Stimulated activated CD4-positive, alpha-beta T cell treated with anti-CD3 and anti-CD28 coated beads, Interleukin-12 subunit alpha, Interleukin-12 subunit beta, amount 100 ng/mL, for 4 hours (primary cell): Measurements from ENCODE around the gene C1QTNF3.
"Not testable (repeated sequence)": the region's sequence is repeated elsewhere in the genome, so short reads cannot be mapped to it uniquely, and the experiment has no call there.

Experiments used
- DNase-seq: peaks from one replicate; pipeline ENCODE4 v3.0.0-alpha.2; 2020

C1QTNF3 gene, protein sequence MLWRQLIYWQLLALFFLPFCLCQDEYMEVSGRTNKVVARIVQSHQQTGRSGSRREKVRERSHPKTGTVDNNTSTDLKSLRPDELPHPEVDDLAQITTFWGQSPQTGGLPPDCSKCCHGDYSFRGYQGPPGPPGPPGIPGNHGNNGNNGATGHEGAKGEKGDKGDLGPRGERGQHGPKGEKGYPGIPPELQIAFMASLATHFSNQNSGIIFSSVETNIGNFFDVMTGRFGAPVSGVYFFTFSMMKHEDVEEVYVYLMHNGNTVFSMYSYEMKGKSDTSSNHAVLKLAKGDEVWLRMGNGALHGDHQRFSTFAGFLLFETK

DNA sequence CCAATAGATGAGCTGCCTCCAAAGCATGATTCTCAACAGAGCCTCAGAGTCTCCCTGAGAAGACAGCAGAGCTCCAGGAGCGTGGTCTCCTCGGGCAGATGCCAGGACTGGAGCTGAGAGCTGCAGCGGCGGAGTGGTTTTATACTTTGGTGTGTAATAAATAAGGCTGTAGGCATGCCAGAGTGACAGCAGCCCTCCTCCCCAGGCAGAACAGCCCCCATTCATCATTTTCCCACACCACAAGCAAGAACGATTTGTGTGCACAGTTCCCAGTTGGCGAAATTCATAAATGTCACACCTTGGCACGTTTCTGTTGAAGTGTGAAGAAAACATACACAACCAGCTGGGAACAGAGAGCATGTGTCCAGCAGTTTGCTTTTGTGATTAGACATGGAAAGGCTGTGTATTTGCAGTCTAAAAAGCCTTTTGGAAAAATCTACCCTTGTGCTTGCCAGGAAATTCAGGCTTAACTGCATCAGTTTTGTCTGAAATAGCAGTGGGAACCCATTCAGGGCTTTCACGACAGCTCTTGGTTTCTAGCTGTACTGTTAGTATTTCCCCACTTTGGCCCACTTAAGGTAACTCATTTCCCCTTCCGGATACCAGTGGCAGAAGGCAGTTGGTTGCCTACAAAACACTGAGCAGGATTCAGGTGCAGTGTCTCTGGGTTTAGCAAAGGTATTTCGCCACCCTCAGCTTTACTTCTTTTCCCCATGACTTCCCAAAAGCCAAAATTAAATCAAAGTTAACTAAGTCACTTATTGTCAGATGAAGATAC lies at the start of gene C1QTNF3:
Gene C1QTNF3, minus strand, starts transcription at position 115 of the 778 bp plus-strand sequence. Its CDS starts 88 bp downstream, at position 27.
- no peak for DNase-seq

DNA sequence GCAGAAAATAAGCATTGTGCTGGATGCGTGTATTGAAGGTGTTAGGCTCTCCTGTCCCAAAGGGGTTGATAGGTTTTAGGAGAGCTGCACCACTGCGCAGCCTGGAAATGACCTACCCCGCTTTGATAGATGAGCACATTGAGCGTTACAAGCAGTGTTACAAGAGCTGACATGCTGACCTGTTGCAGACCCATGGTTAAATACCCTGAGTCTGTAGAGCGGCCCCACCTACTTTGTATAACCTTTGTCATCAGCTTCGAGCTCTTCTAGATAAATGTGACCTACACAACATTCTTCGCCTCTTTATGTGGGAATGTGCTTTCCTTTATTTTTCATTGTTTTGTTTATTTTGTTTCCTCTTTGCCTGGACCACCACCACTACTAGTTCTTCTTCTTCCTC lies 48.0 kb upstream of the C1QTNF3 start:
- DNase-seq: not testable (repeated sequence)

DNA sequence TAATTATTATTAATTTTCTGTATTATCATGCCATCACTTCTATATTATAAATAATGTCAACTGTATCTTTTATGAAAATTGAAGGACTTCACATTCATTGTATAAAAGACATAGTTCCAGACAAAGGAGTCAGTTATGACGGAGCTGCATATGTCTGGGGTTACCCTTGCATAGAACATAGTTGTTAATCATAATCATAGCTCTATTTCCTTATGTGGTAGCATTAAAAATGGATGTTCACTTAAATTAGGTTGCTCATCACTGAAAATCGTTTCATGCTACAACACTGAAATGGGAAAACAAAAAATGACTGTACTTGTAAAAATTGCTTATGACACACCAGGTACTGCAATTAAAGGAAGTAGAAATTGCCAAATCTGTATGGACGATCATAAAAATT lies 46.8 kb upstream of the C1QTNF3 start:
- DNase-seq: not testable (repeated sequence)

DNA sequence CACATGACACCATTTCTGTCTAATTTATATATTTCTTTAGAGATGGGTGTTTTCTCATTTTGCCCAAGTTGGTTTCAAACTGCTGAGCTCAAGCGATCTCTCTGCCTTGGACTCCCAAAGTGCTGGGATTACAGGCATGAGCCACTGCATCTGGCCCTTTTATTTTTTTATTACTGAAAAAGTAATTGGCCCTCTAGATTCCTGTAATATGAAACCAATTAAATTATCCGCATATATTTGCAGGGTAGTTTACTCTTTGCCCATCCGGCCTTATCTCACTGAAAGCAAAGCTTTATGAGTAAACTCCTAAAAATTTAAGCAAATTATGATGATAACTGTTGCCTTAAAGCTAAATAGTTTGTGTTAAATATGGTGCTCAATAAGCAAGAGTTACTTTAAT lies 44.7 kb upstream of the C1QTNF3 start:
- not testable (repeated sequence) for DNase-seq

DNA sequence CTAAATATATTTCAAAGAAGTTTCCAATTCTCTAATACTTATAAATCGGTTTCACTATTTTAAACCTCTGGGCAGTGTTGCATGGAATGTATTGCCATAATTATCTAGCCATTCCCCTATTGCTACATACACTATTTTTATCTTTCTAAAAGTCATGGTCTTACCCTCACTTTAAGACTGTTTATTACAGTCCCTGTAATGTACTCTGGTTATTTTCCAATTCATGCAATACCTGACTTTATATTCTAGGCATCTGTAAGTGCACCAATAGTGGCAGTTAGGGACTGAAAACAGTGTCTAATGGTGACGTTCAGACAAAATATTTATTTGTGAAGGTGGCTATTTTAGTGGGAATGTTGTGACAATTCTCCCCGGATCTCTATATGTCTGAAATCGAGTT lies 40.9 kb upstream of the C1QTNF3 start:
- DNase-seq: not testable (repeated sequence)

DNA sequence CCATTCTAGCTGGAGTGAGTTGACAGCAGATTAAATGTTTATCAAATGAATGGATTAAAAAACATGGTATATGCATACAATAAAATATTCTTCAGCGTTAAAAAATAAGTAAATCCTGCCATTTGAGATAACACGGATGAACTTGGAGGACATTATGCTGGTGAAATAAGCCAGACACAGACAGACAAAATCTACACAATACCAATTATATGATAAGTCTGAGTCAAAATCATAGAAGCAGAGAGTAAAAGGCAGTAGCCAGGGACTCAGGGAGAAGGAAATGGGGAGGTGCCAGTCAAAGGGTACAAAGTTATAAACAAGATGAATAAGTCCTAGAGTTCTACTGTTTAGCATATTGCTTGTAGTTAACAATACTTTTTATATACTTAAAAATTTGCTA lies 36.5 kb upstream of the C1QTNF3 start:
- DNase-seq: not testable (repeated sequence)

DNA sequence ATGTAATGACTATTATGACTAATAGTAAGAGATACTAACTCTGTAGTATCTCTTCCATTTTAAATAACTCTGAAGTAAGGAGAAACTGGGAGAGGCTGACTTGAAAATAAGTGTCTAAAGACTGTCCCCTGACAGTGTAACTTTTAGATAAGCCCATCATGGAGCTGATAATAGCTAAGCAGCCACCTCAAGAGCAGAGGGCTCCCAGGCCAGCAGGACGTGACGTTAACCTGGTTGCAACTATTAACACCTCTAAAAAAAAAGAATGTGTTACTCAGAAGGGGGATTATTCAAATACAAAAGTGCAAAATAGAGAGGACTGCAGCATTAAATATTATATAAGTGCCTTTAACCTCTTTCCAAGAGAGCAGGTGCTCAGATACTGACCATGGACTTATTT lies 34.6 kb upstream of the C1QTNF3 start:
- not testable (repeated sequence) for DNase-seq

DNA sequence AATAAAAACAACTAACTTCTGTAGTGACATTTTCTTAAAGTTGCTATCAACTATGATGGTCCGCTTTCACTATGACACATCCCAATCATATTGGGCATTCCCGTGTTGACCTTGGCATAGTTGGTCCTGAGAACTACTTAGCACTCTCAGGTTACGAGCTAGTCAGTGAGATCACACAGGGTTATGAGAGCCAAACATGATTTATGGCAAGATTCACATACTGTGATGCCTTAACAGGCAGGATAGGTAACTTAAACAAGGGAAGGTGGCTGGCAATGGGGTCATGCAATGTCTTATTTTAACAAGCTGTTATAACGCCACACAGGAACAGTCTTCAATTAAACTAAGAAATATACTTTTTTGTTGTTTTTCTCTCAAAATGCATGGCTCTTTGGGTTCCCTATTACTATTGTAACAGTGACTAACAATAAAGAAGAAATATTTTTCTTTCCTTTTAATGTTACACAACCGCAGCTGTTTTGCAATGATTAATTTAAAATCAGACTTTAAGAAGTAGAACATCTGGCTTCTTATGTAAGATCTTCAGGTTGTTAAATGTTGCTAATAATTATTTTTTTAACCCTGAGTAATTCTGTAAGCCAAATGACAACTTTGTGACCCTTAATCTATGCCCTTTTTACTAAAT lies 33.8 kb upstream of the C1QTNF3 start:
- not testable (repeated sequence) for DNase-seq

DNA sequence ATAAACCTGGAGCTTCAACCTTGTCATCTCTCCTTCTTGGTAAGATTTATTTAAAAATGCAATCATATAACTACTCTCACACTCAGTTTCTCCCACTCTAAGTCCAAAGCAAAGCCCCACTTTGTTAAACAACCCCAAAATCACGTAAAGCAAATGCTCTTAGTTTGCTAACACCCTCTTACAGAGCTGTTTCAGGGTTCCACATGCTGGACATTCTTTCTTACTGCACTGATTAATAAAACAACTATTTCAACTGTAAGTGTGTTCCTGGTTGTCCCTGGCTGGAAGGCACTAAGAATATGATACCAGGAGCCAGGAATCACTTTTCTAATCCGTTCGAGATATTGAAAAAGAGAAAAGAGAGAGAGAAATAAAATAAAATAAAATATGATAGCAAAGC lies 31.5 kb upstream of the C1QTNF3 start:
- DNase-seq: not testable (repeated sequence)

DNA sequence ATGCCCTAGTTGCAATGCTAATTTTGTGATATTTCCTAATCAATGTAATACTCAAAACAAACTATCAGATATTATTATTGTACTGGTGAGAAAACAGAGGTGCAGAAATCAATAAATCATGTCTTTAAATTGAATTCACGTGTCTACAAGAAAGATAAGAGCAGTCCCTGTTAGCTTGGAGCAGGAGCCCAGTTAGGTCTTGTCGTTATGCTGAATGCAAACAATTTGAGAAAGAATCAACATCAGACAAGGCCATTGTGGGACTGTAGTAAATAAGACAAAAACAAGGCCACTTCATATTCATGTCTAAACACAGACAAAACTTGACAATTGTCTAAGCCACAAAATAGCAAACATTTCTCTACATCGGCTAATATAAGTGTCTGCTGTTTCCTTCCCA lies 31.1 kb upstream of the C1QTNF3 start:
- DNase-seq: not testable (repeated sequence)

DNA sequence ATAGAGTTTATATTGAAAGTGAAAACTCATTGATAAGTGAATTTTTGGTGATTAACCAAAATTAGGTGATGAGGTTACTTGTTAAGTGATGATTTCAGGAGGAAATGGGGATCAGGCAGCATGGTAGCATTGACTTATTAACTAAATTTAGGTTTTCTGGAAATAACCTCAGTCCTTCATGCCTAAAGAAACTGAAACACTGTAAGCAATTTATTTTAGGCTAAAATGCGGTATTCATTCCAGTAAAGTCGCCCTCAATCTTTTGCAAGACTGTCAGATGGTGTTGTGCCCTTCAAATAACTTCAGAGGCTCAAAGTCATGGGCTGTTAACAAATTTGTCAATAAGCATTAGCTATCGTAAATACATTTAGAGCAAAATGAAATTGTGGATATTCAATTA lies 27.6 kb upstream of the C1QTNF3 start:
- DNase-seq: not testable (repeated sequence)

DNA sequence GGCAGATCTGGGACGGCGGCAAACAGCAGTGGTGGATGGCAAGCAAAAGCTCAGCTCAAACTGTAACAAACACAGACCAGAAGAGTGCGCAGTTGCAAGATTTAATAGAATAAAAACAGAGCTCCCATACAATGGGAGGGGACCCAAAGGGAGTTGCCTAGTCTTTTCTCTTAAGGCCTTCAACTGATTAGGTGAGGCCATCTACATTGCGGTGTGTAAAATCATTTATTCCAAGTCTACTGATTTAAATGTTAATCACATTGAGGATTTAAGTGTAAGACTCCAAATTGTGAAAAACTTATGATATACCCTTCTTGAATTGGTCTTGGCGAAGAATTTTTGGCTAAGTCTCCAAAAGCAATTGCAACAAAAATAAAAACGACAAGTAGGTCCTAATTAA lies 21.6 kb upstream of the C1QTNF3 start:
- no peak for DNase-seq

DNA sequence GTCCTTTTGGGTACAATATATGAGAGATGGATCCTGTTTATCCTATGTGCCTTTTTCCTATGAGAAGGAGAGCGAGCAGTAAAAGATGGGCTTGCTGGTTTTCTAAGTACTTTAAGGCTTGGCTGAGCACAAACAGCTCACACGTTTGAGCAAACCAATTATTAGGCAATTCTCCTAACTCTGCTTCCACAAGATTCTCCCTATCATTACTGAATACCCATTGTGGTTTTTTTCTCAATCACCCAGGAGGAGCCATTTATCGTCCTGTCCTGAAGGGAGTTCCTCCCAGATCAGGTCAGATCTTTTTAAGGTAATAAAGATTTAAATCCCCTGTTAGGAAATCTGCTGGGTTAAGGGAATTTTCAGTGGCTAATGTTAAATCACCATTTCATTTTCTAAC lies 19.4 kb upstream of the C1QTNF3 start:
- DNase-seq: no peak

DNA sequence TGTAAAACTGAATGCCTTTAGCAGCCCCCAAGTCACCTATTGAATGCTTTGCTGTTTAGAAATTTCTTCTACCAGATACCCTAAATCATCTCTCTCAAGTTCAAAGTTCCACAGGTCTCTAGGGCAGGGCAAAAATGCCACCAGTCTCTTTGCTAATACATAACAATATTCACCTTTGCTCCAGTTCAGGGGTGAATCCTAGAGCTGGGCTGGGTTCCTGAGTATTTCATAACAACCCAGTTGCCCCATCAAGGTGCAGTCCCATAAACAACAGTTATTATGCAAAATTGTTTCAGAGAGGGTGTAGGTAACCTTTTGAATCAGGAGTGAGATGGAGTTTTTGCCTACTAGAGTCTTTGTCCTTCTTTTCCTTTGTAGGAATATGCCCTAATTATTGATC lies 19.0 kb upstream of the C1QTNF3 start:
- DNase-seq: no peak

DNA sequence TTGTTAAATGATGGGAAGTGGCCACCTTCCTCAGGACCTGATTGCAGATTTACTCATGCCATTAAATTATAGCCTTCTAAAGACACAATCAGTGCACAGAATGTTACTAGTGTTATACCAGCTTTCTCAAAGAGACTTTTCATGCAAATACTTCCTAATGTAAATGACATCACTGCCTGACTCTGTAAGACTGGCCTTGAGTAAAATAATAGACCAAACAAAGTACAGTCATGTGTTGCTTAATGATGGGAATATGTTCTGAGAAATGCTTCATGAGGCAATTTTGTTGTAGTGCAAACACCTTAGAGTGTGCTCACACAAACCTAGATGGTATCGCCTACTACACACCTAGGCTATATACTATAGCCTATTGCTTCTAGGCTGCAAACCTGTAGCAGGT lies 17.0 kb upstream of the C1QTNF3 start:
- no peak for DNase-seq

DNA sequence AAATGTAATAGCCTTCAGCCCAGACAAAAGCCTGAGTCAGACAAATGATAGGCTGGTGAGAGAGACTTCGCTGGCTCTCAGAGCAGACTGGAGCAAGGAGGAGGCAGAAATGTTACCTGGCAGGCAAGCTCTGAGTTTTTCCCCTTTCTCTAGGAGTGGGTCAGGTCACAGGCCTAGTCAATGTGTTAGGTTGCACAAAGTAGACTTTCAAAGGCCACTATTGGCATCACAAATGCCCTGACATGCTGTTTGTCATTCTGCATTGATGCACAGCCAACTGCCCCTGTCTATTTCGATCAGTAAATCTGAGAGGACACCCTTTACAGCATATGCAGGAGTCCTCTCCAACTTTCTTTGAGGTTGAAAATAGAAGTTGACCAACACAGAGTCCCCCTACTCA lies 15.5 kb upstream of the C1QTNF3 start:
- DNase-seq: no peak

DNA sequence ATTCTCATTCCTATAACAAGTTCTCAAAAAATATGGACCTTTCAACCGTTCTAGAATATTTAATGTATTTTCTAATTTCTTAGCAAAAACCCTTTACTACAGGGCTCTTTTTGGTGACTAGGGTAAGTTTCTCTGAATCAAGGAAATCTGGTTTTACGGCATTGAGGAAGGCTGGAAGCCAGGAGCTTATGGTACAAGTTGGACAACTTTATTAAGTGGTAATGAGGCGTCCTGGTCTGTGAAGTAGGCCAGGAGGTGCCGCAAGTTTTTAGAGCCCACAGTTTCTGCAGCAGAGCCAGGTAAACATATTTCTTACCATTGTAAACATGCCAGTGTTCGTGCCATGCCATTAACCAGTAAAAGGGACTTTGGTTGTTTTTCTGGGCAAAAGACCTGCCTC lies 14.6 kb upstream of the C1QTNF3 start:
- no peak for DNase-seq

DNA sequence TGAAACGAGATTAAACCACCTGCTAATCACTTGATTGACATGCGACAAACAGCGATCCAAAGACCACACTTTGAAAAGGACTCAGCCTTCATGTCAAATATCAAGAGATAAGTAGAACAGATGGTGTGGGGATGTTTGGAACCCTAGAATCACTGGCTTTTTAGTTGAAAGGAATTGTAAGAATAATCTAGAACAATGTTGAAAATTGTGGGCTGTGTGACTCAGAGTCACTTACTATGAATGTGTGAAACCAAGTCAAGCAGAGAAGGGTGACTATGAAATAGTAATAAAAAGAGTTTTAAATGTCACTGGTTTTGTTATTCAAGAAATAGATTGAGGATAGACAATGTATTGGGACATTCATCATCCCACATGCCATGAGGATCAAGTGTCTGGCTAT lies 14.1 kb upstream of the C1QTNF3 start:
- DNase-seq: no peak

DNA sequence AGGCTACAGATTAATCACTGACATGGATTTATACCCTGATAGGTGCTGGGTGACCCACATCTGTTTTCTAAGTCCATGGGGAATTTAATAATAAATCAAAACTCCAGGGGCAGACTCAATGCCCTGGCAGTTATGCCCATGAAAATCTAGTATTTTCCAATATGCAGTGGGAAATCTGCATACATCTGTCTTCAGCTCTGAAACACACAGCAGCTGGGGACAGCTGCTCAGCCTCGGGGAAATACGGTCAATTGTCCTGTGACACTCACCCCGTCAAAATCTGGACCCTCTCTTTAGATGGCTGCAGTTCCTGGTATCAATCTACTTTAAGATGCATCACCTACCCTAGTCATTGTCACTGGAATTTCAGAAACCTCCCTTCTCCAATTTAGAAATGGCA lies 12.7 kb upstream of the C1QTNF3 start:
- no peak for DNase-seq

DNA sequence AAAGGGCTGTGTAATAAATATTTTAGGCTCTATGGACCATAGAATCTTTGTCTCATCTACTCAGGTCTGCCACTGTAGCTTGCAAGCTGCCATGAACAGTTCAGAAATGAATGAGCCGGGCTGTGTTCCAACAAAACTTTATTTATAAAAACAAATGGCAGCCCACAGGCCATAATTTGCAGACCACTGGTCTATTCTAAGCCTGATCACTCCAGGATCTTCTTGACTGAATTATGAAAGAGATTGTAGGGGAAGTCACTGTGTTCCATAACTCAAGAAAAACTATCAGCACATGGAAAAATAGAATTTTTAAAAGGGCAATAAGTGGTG lies 11.4 kb upstream of the C1QTNF3 start:
- no peak for DNase-seq

DNA sequence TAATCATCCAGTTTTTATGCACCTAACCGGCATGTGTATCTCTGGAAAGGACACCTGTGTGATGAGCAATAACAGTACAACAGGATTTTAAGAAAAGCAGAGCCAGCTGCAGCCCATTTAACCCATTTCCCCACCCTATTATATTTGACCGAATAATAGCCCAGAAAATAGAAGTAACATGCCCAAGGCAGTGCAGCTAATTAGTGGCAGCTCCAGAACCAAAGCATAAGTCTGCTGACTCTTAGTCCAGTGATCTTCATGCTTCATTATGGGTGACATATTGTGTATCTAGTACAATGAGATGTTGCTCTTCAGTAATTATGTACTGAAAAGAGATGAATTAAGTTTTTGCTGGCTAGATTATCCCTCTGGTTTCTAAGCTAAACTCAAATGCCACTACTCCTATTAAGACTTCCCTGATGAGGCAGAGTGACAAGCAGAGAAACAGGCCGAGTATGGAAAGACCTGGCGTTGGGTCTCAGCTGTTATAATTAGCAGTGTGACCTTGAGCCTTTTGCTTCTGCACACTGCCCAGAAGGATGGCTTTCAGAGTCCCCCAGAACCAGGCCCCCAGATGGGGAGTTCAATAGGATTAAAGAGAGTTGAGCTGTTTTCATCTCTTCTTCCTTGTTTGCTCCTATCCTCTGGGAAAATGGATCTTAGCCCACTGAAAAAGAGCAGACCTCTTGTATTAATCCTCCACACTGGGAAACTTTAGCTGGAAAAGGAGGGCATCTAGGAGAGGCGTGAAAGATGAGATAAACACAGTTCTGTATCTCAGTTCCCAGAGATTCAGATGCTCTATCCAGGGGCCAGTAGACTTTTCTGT lies 10.8 kb upstream of the C1QTNF3 start:
- DNase-seq: no peak

DNA sequence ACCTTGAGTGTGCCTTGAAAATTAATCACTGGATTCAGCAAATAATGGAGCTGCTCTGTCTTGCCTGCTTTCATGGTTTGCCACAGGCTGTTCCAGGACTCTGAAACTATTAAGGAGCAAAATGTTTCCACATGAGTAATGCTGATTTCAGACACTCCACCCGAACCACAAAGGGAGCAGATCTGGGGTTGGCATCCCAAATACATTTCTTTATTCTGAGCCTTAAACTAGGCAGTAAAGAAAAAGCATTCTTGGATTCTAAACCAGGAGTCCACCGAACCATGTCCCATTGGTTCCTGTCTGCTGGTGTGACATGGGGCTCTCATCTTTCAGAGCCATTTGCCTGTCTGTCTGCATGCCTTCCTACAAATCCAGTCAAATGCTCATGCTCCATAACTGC lies 10.1 kb upstream of the C1QTNF3 start:
- no peak for DNase-seq

DNA sequence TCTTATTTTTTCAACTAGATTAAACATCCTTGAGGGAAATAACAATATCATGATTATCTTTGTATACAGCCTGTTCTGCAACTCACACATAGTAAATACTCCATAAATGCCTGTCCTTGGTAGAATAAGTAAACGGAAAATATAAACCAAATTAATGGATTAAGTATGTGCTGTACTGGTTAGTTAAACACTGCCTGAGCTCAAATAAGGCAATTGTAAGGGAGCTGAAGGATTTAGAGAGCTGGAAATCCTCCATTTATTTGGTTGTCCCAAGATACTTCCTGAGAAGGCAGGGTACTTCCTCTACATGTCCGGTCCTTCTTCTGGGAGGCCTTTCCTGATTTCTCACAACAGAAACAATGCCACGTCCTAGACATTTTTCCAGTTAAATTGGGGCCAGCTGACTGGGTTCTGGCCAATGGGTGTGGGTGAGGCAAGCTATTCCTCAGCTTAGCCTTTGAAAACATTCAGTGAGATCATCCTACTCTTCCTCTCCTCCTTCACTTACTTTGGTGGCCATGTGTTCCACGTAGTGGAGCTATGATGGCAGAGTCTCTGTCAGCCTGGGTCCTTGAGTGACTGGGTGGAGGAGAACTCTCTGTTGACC lies 8.5 kb upstream of the C1QTNF3 start:
- DNase-seq: no peak
